BLaER1 treated with 17β-estradiol and CSF1 and Interleukin-3, amounts not matched to agents 10 nM and 100 nM (cell line): Measurements from ENCODE around the gene STRN4.
"Not testable (repeated sequence)": the region's sequence is repeated elsewhere in the genome, so short reads cannot be mapped to it uniquely, and the experiment has no call there.

Experiments used
- H3K27ac ChIP-seq, 11 experiments: shearing (Covaris generic); formaldehyde crosslinking; 2 replicates each; pipeline ENCODE4 v1.8.1; 2022
- H3K27me3 ChIP-seq, 11 experiments: shearing (Covaris generic); formaldehyde crosslinking; 2 replicates each; pipeline ENCODE4 v1.8.1; 2022
- H3K36me3 ChIP-seq, 11 experiments: shearing (Covaris generic); formaldehyde crosslinking; 2 replicates each; pipeline ENCODE4 v1.8.1; 2022
- H3K4me1 ChIP-seq, 10 experiments: shearing (Covaris generic); formaldehyde crosslinking; 2 replicates each; pipeline ENCODE4 v1.8.1; 2022
- H3K4me2 ChIP-seq, 11 experiments: shearing (Covaris generic); formaldehyde crosslinking; 2 replicates each; pipeline ENCODE4 v1.8.1; 2022
- H3K4me3 ChIP-seq, 10 experiments: shearing (Covaris generic); formaldehyde crosslinking; 2 replicates each; pipeline ENCODE4 v1.8.1; 2022
- H3K9ac ChIP-seq, 11 experiments: shearing (Covaris generic); formaldehyde crosslinking; 2 replicates each; pipeline ENCODE4 v1.8.1; 2022
- H3K9me3 ChIP-seq, 11 experiments: shearing (Covaris generic); formaldehyde crosslinking; replicated peaks in 1 of 11; 2 replicates each; pipeline ENCODE4 v1.8.1; 2022
- H4K20me1 ChIP-seq, 11 experiments: shearing (Covaris generic); formaldehyde crosslinking; 2 replicates each; pipeline ENCODE4 v1.8.1; 2022
- Cebpa-rat ChIP-seq, 11 experiments: shearing (Covaris generic); IDR thresholded peaks; 2 replicates each; pipeline ENCODE4 v1.8.1; 2022

STRN4 gene

GRCh38 chr19:46762245-46762890 is 16.1 kb upstream of the STRN4 start:
- H3K9ac ChIP-seq: no peak overlapping the region
- peaks cover 11 to 43% (median 25%) of the 10 kb centered on the region in 10 experiments; a peak in 18 of 20 replicates for H3K4me1 ChIP-seq
- H3K4me2 ChIP-seq: no peak overlapping the region
- H3K27ac ChIP-seq: no peak overlapping the region
- no peak overlapping the region for H3K4me3 ChIP-seq
- H3K27me3 ChIP-seq: no peaks in the 10 kb centered on the region
- no peak for TF ChIP-seq Cebpa-rat (IDR thresholded peaks at IDR 0.05)
- H4K20me1 ChIP-seq: peaks cover 0 to 9% (median 5%) of the 10 kb centered on the region in 11 experiments; a peak in 8 of 22 replicates
- H3K36me3 ChIP-seq: peaks cover 0 to 13% (median 4%) of the 10 kb centered on the region in 11 experiments; a peak in 7 of 22 replicates
- no peaks in the 10 kb centered on the region for H3K9me3 ChIP-seq

GRCh38 chr19:46761418-46761831 is 15.2 kb upstream of the STRN4 start:
- Histone ChIP-seq H3K36me3 (peaks cover 0 to 21% (median 7%) of the 10 kb centered on the region in 11 experiments; a peak in 16 of 22 replicates), H3K27me3 (no peaks in the 10 kb centered on the region), H3K4me1 (peaks cover 19 to 51% (median 35%) of the 10 kb centered on the region in 10 experiments; a peak in 18 of 20 replicates), H3K9ac (no peak overlapping the region), H3K4me3 (no peak overlapping the region), H3K27ac (peak overlapping the region in 1 of 11 experiments; percentile 13; a peak in 1 of 22 replicates), H4K20me1 (peaks cover 0 to 18% (median 7%) of the 10 kb centered on the region in 11 experiments; a peak in 8 of 22 replicates), H3K9me3 (no peaks in the 10 kb centered on the region), H3K4me2 (peak overlapping the region in 5 of 11 experiments; percentile 12 to 44 (median 33); a peak in 7 of 22 replicates)
- no peak for TF ChIP-seq Cebpa-rat (IDR thresholded peaks at IDR 0.05)

- peaks cover 22 to 57% (median 38%) of the 10 kb centered on the region in 10 experiments; a peak in 18 of 20 replicates for H3K4me1 ChIP-seq
- not testable (repeated sequence) for H3K27me3 ChIP-seq, H3K4me3 ChIP-seq, H3K9ac ChIP-seq, H3K9me3 ChIP-seq, H3K27ac ChIP-seq
- peaks cover 4 to 26% (median 13%) of the 10 kb centered on the region in 11 experiments; a peak in 19 of 22 replicates for H3K36me3 ChIP-seq
- H3K4me2 ChIP-seq: peak overlapping the region in 4 of 11 experiments; percentile 12 to 43 (median 24); a peak in 3 of 22 replicates
- peaks cover 0 to 23% (median 11%) of the 10 kb centered on the region in 11 experiments; a peak in 10 of 22 replicates for H4K20me1 ChIP-seq
These were observed 14.6 kb upstream of the STRN4 start for GRCh38 chr19:46760897-46761296.

GRCh38 chr19:46760363-46760762 is 14.1 kb upstream of the STRN4 start:
- peaks cover 22 to 62% (median 42%) of the 10 kb centered on the region in 10 experiments; a peak in 19 of 20 replicates for H3K4me1 ChIP-seq
- H3K9ac ChIP-seq: no peak overlapping the region
- H3K9me3 ChIP-seq: no peaks in the 10 kb centered on the region
- no peak overlapping the region for H3K27ac ChIP-seq
- H3K4me2 ChIP-seq: peak overlapping the region in 2 of 11 experiments; percentile 33 to 42; a peak in 2 of 22 replicates
- no peaks in the 10 kb centered on the region for H3K27me3 ChIP-seq
- H4K20me1 ChIP-seq: peaks cover 0 to 29% (median 13%) of the 10 kb centered on the region in 11 experiments; a peak in 10 of 22 replicates
- no peak overlapping the region for H3K4me3 ChIP-seq
- no peak for TF ChIP-seq Cebpa-rat (IDR thresholded peaks at IDR 0.05)
- peaks cover 6 to 32% (median 18%) of the 10 kb centered on the region in 11 experiments; a peak in 19 of 22 replicates for H3K36me3 ChIP-seq

- Histone ChIP-seq H4K20me1 (peaks cover 0 to 33% (median 13%) of the 10 kb centered on the region in 11 experiments; a peak in 10 of 22 replicates), H3K36me3 (peaks cover 6 to 33% (median 18%) of the 10 kb centered on the region in 11 experiments; a peak in 19 of 22 replicates), H3K27ac (no peak overlapping the region), H3K4me2 (peak overlapping the region in 6 of 11 experiments; percentile 18 to 67 (median 43); a peak in 10 of 22 replicates), H3K27me3 (no peaks in the 10 kb centered on the region), H3K4me3 (no peak overlapping the region), H3K9ac (no peak overlapping the region; a peak in 1 of 22 replicates), H3K4me1 (peaks cover 22 to 63% (median 47%) of the 10 kb centered on the region in 10 experiments; a peak in 19 of 20 replicates), H3K9me3 (no peaks in the 10 kb centered on the region)
- TF ChIP-seq Cebpa-rat (IDR thresholded peaks at IDR 0.05): no peak
These were observed 13.6 kb upstream of the STRN4 start for GRCh38 chr19:46759817-46760333.

- Histone ChIP-seq H3K4me1 (peaks cover 22 to 70% (median 51%) of the 10 kb centered on the region in 10 experiments; a peak in 19 of 20 replicates), H3K27ac (no peak overlapping the region), H3K9me3 (no peaks in the 10 kb centered on the region), H4K20me1 (peaks cover 0 to 38% (median 13%) of the 10 kb centered on the region in 11 experiments; a peak in 11 of 22 replicates), H3K36me3 (peaks cover 6 to 33% (median 18%) of the 10 kb centered on the region in 11 experiments; a peak in 19 of 22 replicates), H3K4me2 (peak overlapping the region in 6 of 11 experiments; percentile 18 to 67 (median 43); a peak in 10 of 22 replicates), H3K9ac (no peak overlapping the region), H3K4me3 (no peak overlapping the region), H3K27me3 (no peaks in the 10 kb centered on the region)
- no peak for TF ChIP-seq Cebpa-rat (IDR thresholded peaks at IDR 0.05)
These were observed 13.0 kb upstream of the STRN4 start for GRCh38 chr19:46759206-46759605.

GRCh38 chr19:46756544-46756888 is 10.3 kb upstream of the STRN4 start:
- Histone ChIP-seq H3K9ac (peak overlapping the region in 1 of 11 experiments; percentile 13; a peak in 1 of 22 replicates), H3K27ac (peak overlapping the region in 2 of 11 experiments; percentile 25 to 56; a peak in 2 of 22 replicates)

GRCh38 chr19:46755853-46756543 is 9.7 kb upstream of the STRN4 start:
- Histone ChIP-seq H3K4me3 (no peak overlapping the region), H3K4me2 (peak overlapping the region in 9 of 11 experiments; percentile 4 to 86 (median 78); a peak in 12 of 22 replicates)
- TF ChIP-seq Cebpa-rat (IDR thresholded peaks at IDR 0.05): no peak

More at GRCh38 chr19:46756544-46756888, 10.3 kb upstream of the STRN4 start:
- peaks cover 38 to 83% (median 62%) of the 10 kb centered on the region in 10 experiments for H3K4me1 ChIP-seq
- H3K9me3 ChIP-seq: no peaks in the 10 kb centered on the region
- H3K4me3 ChIP-seq: no peak overlapping the region
- peaks cover 0 to 53% (median 16%) of the 10 kb centered on the region in 11 experiments; a peak in 11 of 22 replicates for H4K20me1 ChIP-seq
- no peaks in the 10 kb centered on the region for H3K27me3 ChIP-seq
- TF ChIP-seq Cebpa-rat (IDR thresholded peaks at IDR 0.05): no peak
- peak overlapping the region in 9 of 11 experiments; percentile 4 to 86 (median 78); a peak in 12 of 22 replicates for H3K4me2 ChIP-seq
- H3K36me3 ChIP-seq: peaks cover 6 to 35% (median 19%) of the 10 kb centered on the region in 11 experiments; a peak in 20 of 22 replicates

More at GRCh38 chr19:46755853-46756543, 9.7 kb upstream of the STRN4 start:
- H3K4me1 ChIP-seq: peaks cover 40 to 80% (median 60%) of the 10 kb centered on the region in 10 experiments
- peak overlapping the region in 1 of 11 experiments; percentile 13; a peak in 2 of 22 replicates for H3K9ac ChIP-seq
- no peaks in the 10 kb centered on the region for H3K9me3 ChIP-seq
- H3K27ac ChIP-seq: peak overlapping the region in 3 of 11 experiments; percentile 26 to 56 (median 32); a peak in 4 of 22 replicates
- H3K36me3 ChIP-seq: peaks cover 6 to 35% (median 19%) of the 10 kb centered on the region in 11 experiments; a peak in 20 of 22 replicates
- H3K27me3 ChIP-seq: no peaks in the 10 kb centered on the region
- H4K20me1 ChIP-seq: peaks cover 0 to 53% (median 16%) of the 10 kb centered on the region in 11 experiments; a peak in 12 of 22 replicates
